ENCODE data around the gene PDE10A. TPM values are rescaled to one million over a fixed set of nuclear protein-coding genes. Genes with fewer than 3 reads are reported as not detected.

The PDE10A gene
- total RNA-seq, 1 donor from 2014 or later = 5.4 TPM

GRCh38 chr6:165701564-165702354 lies 38.7 kb upstream of the PDE10A start:
- Histone ChIP-seq H3K4me1 (ENCODE audit: insufficient read depth, low read length) (peaks cover 9% of the 10 kb centered on the region), H4K20me1 (ENCODE audit: insufficient read depth, low read length) (no peaks in the 10 kb centered on the region), H2AFZ (ENCODE audit: low read depth, low read length) (peak overlapping the region; percentile 16), H3K4me3 (ENCODE audit: insufficient read depth, low read depth, low read length) (no peak overlapping the region), H3K9me3 (ENCODE audit: insufficient read depth, low read depth, low read length) (peaks cover 4% of the 10 kb centered on the region), H3K27me3 (ENCODE audit: insufficient read depth, low read length) (peaks cover 9% of the 10 kb centered on the region), H3K27ac (ENCODE audit: low read depth, low read length) (no peak overlapping the region), H3K4me2 (ENCODE audit: low read length) (no peak overlapping the region), H3K9ac (ENCODE audit: low read length) (no peak overlapping the region), H3K79me2 (ENCODE audit: insufficient read depth, low read length) (no peaks in the 10 kb centered on the region), H3K36me3 (ENCODE audit: insufficient read depth, low read length) (no peaks in the 10 kb centered on the region)
- TF ChIP-seq EZH2 (IDR thresholded peaks at IDR 0.05; ENCODE audit: insufficient read depth, low read length) = no peak
- TF ChIP-seq, protein P1, sequence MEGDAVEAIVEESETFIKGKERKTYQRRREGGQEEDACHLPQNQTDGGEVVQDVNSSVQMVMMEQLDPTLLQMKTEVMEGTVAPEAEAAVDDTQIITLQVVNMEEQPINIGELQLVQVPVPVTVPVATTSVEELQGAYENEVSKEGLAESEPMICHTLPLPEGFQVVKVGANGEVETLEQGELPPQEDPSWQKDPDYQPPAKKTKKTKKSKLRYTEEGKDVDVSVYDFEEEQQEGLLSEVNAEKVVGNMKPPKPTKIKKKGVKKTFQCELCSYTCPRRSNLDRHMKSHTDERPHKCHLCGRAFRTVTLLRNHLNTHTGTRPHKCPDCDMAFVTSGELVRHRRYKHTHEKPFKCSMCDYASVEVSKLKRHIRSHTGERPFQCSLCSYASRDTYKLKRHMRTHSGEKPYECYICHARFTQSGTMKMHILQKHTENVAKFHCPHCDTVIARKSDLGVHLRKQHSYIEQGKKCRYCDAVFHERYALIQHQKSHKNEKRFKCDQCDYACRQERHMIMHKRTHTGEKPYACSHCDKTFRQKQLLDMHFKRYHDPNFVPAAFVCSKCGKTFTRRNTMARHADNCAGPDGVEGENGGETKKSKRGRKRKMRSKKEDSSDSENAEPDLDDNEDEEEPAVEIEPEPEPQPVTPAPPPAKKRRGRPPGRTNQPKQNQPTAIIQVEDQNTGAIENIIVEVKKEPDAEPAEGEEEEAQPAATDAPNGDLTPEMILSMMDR (IDR thresholded peaks at IDR 0.05; ENCODE audit: insufficient read depth, low read depth, low read length) = no peak
- FAIRE-seq = no peak
- no peaks in the 10 kb centered on the region for H3K36me3 Mint-ChIP-seq (ENCODE audit: low read depth, unreplicated experiment)
- no peaks in the 10 kb centered on the region for H3K9me3 Mint-ChIP-seq (ENCODE audit: unreplicated experiment)
- H3K27ac Mint-ChIP-seq (ENCODE audit: unreplicated experiment) = no peak overlapping the region
- no peak overlapping the region for H3K4me3 Mint-ChIP-seq (ENCODE audit: unreplicated experiment)
- peaks cover 23% of the 10 kb centered on the region for H3K4me1 Mint-ChIP-seq (ENCODE audit: low read depth, unreplicated experiment)
- H3K27me3 Mint-ChIP-seq (ENCODE audit: low read depth, unreplicated experiment) = peaks cover 5% of the 10 kb centered on the region
- DNase-seq (ENCODE audit: low read depth) = no peak

DNA sequence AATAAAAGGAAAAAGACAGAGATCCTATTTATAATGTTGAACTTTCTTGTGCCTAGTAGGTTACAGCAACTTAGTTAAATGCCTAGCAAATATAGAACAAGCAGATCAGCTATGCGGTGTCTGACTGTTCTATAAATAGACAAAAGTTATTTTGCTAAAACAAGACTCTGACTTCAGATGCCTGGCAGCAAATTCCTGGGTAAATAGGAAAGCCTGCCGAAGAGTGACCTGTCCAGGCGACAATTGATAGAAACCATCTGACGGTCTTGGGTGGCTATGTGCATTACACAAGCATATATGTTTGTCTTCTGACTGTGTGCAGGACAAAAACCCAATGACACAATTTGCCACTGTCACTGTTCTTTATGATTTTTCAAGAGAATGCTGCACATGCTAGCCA lies 38.0 kb upstream of the PDE10A start:
- no peak overlapping the region for H3K27ac Mint-ChIP-seq (ENCODE audit: unreplicated experiment)
- no peaks in the 10 kb centered on the region for H3K79me2 ChIP-seq (ENCODE audit: insufficient read depth, low read length)
- no peak overlapping the region for H3K9ac ChIP-seq (ENCODE audit: low read length)
- no peaks in the 10 kb centered on the region for H3K36me3 Mint-ChIP-seq (ENCODE audit: low read depth, unreplicated experiment)
- H4K20me1 ChIP-seq (ENCODE audit: insufficient read depth, low read length) = no peaks in the 10 kb centered on the region
- H3K36me3 ChIP-seq (ENCODE audit: insufficient read depth, low read length) = no peaks in the 10 kb centered on the region
- no peak overlapping the region for H3K4me3 Mint-ChIP-seq (ENCODE audit: unreplicated experiment)
- peaks cover 6% of the 10 kb centered on the region for H3K27me3 ChIP-seq (ENCODE audit: insufficient read depth, low read length)
- no peak overlapping the region for H3K4me3 ChIP-seq (ENCODE audit: insufficient read depth, low read depth, low read length)
- no peak overlapping the region for H3K27ac ChIP-seq (ENCODE audit: low read depth, low read length)
- DNase-seq (ENCODE audit: low read depth) (no peak), FAIRE-seq (no peak)
- peaks cover 5% of the 10 kb centered on the region for H3K27me3 Mint-ChIP-seq (ENCODE audit: low read depth, unreplicated experiment)
- peak overlapping the region; percentile 26 for H3K4me2 ChIP-seq (ENCODE audit: low read length)
- no peak for TF ChIP-seq EZH2 (IDR thresholded peaks at IDR 0.05; ENCODE audit: insufficient read depth, low read length)
- TF ChIP-seq, protein P1 (IDR thresholded peaks at IDR 0.05; ENCODE audit: insufficient read depth, low read depth, low read length) = no peak
- no peak overlapping the region for H2AFZ ChIP-seq (ENCODE audit: low read depth, low read length)
- peaks cover 9% of the 10 kb centered on the region for H3K4me1 ChIP-seq (ENCODE audit: insufficient read depth, low read length)
- peaks cover 20% of the 10 kb centered on the region for H3K4me1 Mint-ChIP-seq (ENCODE audit: low read depth, unreplicated experiment)
- H3K9me3 ChIP-seq (ENCODE audit: insufficient read depth, low read depth, low read length) = peaks cover 4% of the 10 kb centered on the region
- no peaks in the 10 kb centered on the region for H3K9me3 Mint-ChIP-seq (ENCODE audit: unreplicated experiment)

DNA sequence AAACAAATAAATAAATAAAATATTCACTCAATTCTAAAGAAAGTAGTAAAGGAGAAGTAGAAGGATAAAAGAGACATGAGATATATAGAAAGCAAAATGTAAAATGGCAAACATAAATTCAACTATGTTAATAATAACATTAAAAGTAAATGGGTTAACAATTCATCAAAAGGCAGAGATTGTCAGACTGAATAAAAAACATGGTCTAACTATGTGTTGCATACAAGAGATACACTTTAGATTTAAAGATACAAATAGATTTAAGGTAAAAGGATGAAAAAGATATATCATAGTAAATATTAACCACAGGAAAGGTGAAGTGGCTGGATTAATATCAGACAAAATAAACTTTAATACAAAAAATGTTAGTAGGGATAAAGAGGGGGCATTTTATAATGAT lies 35.8 kb upstream of the PDE10A start:
- H3K9me3 ChIP-seq (ENCODE audit: insufficient read depth, low read depth, low read length) = peaks cover 4% of the 10 kb centered on the region
- H3K27ac ChIP-seq (ENCODE audit: low read depth, low read length) = no peak overlapping the region
- H3K4me3 ChIP-seq (ENCODE audit: insufficient read depth, low read depth, low read length) = no peak overlapping the region
- Mint-ChIP-seq H3K4me1 (ENCODE audit: low read depth, unreplicated experiment) (peaks cover 16% of the 10 kb centered on the region), H3K9me3 (ENCODE audit: unreplicated experiment) (no peaks in the 10 kb centered on the region), H3K27me3 (ENCODE audit: low read depth, unreplicated experiment) (peaks cover 2% of the 10 kb centered on the region), H3K27ac (ENCODE audit: unreplicated experiment) (no peak overlapping the region), H3K36me3 (ENCODE audit: low read depth, unreplicated experiment) (no peaks in the 10 kb centered on the region), H3K4me3 (ENCODE audit: unreplicated experiment) (no peak overlapping the region)
- no peaks in the 10 kb centered on the region for H3K79me2 ChIP-seq (ENCODE audit: insufficient read depth, low read length)
- no peak overlapping the region for H3K9ac ChIP-seq (ENCODE audit: low read length)
- H4K20me1 ChIP-seq (ENCODE audit: insufficient read depth, low read length) = no peaks in the 10 kb centered on the region
- peaks cover 4% of the 10 kb centered on the region for H3K4me1 ChIP-seq (ENCODE audit: insufficient read depth, low read length)
- DNase-seq (ENCODE audit: low read depth) (no peak), FAIRE-seq (no peak)
- peaks cover 4% of the 10 kb centered on the region for H3K27me3 ChIP-seq (ENCODE audit: insufficient read depth, low read length)
- H3K4me2 ChIP-seq (ENCODE audit: low read length) = no peak overlapping the region
- H2AFZ ChIP-seq (ENCODE audit: low read depth, low read length) = no peak overlapping the region
- no peak for TF ChIP-seq EZH2 (IDR thresholded peaks at IDR 0.05; ENCODE audit: insufficient read depth, low read length)
- TF ChIP-seq, protein P1 (IDR thresholded peaks at IDR 0.05; ENCODE audit: insufficient read depth, low read depth, low read length) = no peak
- H3K36me3 ChIP-seq (ENCODE audit: insufficient read depth, low read length) = no peaks in the 10 kb centered on the region
